IMR-90 (cell line): ENCODE results near the gene LRRC40. TPM values are rescaled to one million over a fixed set of nuclear protein-coding genes. Genes with fewer than 3 reads are reported as not detected.
"Not testable (repeated sequence)": the region's sequence is repeated elsewhere in the genome, so short reads cannot be mapped to it uniquely, and the experiment has no call there.

Experiments used
- ATAC-seq: fragments of 200-7000 bp; cut with Tn5 transposase; 2 replicates; pipeline ENCODE4 v1.9.1; 2020; ENCODE audit warnings: low read depth, mild to moderate bottlenecking, moderate library complexity
- BruUV-seq: library from RNA; stranded (reverse); fragments of 400-500 nt; replicated peaks from 2 replicates; lab custom pipeline; 2021; lab: Mats Ljungman, UMichigan
- CTCF ChIA-PET: fragments of 300-600 bp; formaldehyde crosslinking; extraction: SDS; loops from one replicate; lab custom pipeline; 2021; ENCODE audit warnings: antibody characterized with exemption; lab: Yijun Ruan, JAX
- POLR2A ChIA-PET: fragments of 300-600 bp; sonication (Branson Sonifier 250); formaldehyde crosslinking; loops from one replicate; lab custom pipeline; 2022; ENCODE audit warnings: antibody characterized with exemption; ENCODE audit not compliant: unreplicated experiment; lab: Charles Lee
- DNase-seq: peaks from one replicate; pipeline ENCODE4 v3.0.0; 2013
- H2AFZ ChIP-seq: replicated peaks from 2 replicates; pipeline ENCODE3; 2013; ENCODE audit warnings: low read length, mild to moderate bottlenecking; ENCODE audit not compliant: poor library complexity
- H2AK5ac ChIP-seq: 2 replicates; pipeline ENCODE4 v1.6.1; 2013; ENCODE audit warnings: low read depth, low read length, inconsistent platforms
- H2AK9ac ChIP-seq: replicated peaks from 2 replicates; pipeline ENCODE3; 2013; ENCODE audit warnings: mild to moderate bottlenecking, low read depth, low read length, moderate library complexity; ENCODE audit not compliant: poor library complexity
- H2BK120ac ChIP-seq: 2 replicates; pipeline ENCODE4 v1.6.1; 2013; ENCODE audit warnings: low read depth, low read length, inconsistent platforms
- H2BK15ac ChIP-seq: 3 replicates; pipeline ENCODE4 v1.6.1; 2013; ENCODE audit warnings: low read depth, low read length, inconsistent platforms
- H2BK20ac ChIP-seq: 2 replicates; pipeline ENCODE4 v1.6.1; 2013; ENCODE audit warnings: low read depth, mild to moderate bottlenecking, inconsistent platforms, low read length, moderate library complexity
- H2BK5ac ChIP-seq: 2 replicates; pipeline ENCODE4 v1.6.1; 2013; ENCODE audit warnings: mild to moderate bottlenecking, low read depth, low read length, inconsistent platforms; ENCODE audit not compliant: poor library complexity, severe bottlenecking
- H3K14ac ChIP-seq: replicated peaks from 2 replicates; pipeline ENCODE4 v1.6.1; 2013; ENCODE audit warnings: low read depth, low read length, inconsistent platforms
- H3K18ac ChIP-seq: 2 replicates; pipeline ENCODE4 v1.6.1; 2013; ENCODE audit warnings: low read depth, low read length, control low read depth
- H3K23ac ChIP-seq: 2 replicates; pipeline ENCODE4 v1.6.1; 2013; ENCODE audit warnings: low read depth, low read length, inconsistent platforms
- H3K27ac ChIP-seq: 2 replicates; pipeline ENCODE4 v1.5.1; 2013; ENCODE audit warnings: mild to moderate bottlenecking, control low read depth, low read length; ENCODE audit not compliant: insufficient read depth
- H3K27me3 ChIP-seq: 2 replicates; pipeline ENCODE4 v1.6.1; 2013; ENCODE audit warnings: low read length; ENCODE audit not compliant: control insufficient read depth, insufficient read depth
- H3K36me3 ChIP-seq: 2 replicates; pipeline ENCODE4 v1.6.1; 2013; ENCODE audit warnings: low read length, mixed read lengths; ENCODE audit not compliant: control insufficient read depth, insufficient read depth
- H3K4ac ChIP-seq: 2 replicates; pipeline ENCODE4 v1.6.1; 2013; ENCODE audit warnings: low read depth, low read length, inconsistent platforms
- H3K4me1 ChIP-seq: 2 replicates; pipeline ENCODE4 v1.6.1; 2013; ENCODE audit warnings: low read length, mixed read lengths; ENCODE audit not compliant: control insufficient read depth, insufficient read depth
- H3K4me2 ChIP-seq: 2 replicates; pipeline ENCODE4 v1.6.1; 2013; ENCODE audit warnings: low read depth, mild to moderate bottlenecking, control low read depth, low read length, moderate library complexity
- H3K4me3 ChIP-seq: 2 replicates; pipeline ENCODE4 v1.5.1; 2013; ENCODE audit warnings: low read depth, mild to moderate bottlenecking, control low read depth, low read length, moderate library complexity; ENCODE audit not compliant: insufficient read depth
- H3K56ac ChIP-seq: 2 replicates; pipeline ENCODE4 v1.6.1; 2013; ENCODE audit warnings: low read length, inconsistent platforms; ENCODE audit not compliant: insufficient read depth; ENCODE audit errors: extremely low read depth
- H3K79me1 ChIP-seq, 2 experiments: 2 replicates each; pipeline ENCODE4 v1.6.1; 2013; ENCODE audit warnings: low read length in 2 of 2, inconsistent platforms in 1 of 2, low read depth in 1 of 2
- H3K9ac ChIP-seq: 2 replicates; pipeline ENCODE4 v1.6.1; 2013; ENCODE audit warnings: low read depth, low read length, control low read depth
- H3K9me1 ChIP-seq: 2 replicates; pipeline ENCODE4 v1.6.1; 2013; ENCODE audit warnings: low read length, inconsistent platforms; ENCODE audit not compliant: insufficient read depth
- H3K9me3 ChIP-seq: 2 replicates; pipeline ENCODE4 v1.6.1; 2013; ENCODE audit warnings: low read length; ENCODE audit not compliant: control insufficient read depth, insufficient read depth
- H4K20me1 ChIP-seq: 2 replicates; pipeline ENCODE4 v1.6.1; 2013; ENCODE audit warnings: low read length, inconsistent platforms; ENCODE audit not compliant: insufficient read depth
- H4K5ac ChIP-seq: 2 replicates; pipeline ENCODE4 v1.6.1; 2013; ENCODE audit warnings: mild to moderate bottlenecking, low read depth, low read length, control low read depth
- H4K8ac ChIP-seq, 2 experiments: 2 replicates each; pipeline ENCODE4 v1.6.1; 2013; ENCODE audit warnings: low read depth in 2 of 2, low read length in 2 of 2, control low read depth in 1 of 2, inconsistent platforms in 1 of 2
- H4K91ac ChIP-seq: 2 replicates; pipeline ENCODE4 v1.6.1; 2013; ENCODE audit warnings: low read depth, low read length, inconsistent platforms; ENCODE audit not compliant: insufficient read depth
- RFX5 ChIP-seq: IDR thresholded peaks from 2 replicates; pipeline ENCODE4 v1.8.0; 2012; ENCODE audit warnings: low read depth, mild to moderate bottlenecking, low read length, moderate library complexity
- WGBS, 2 experiments: methylation state at CpG; one replicate each; pipeline versions ENCODE4 v1.1.5 to v1.1.7; 2013; ENCODE audit warnings: missing lambda C conversion rate in 2 of 2; ENCODE audit not compliant: insufficient read length in 1 of 2; ENCODE audit errors: extremely low coverage in 2 of 2; 5-methylcytosine and 5-hydroxymethylcytosine counted together
- dilution Hi-C: fragments of 300-500 bp; cut with HindIII; formaldehyde crosslinking; loops from one replicate; pipeline ENCODE4 v1.14.3; 2018; ENCODE audit warnings: low sequenced_read_pairs; ENCODE audit not compliant: unreplicated experiment
- in situ Hi-C: fragments of 300-500 bp; cut with MboI; formaldehyde crosslinking; loops from 3 replicates; pipeline ENCODE4 v1.14.3; 2019; ENCODE audit warnings: low sequenced_read_pairs, inconsistent platforms, mixed read lengths
- intact Hi-C: fragments of 100-400 bp; cut with micrococcal nuclease; formaldehyde crosslinking; loops from 2 replicates; pipeline ENCODE4 v1.10.0; 2022
- polyA plus RNA-seq, 3 experiments: library from polyadenylated mRNA; depleted of rRNA; stranded (reverse); fragments of >200 nt; gene quantifications; 2 replicates each; pipeline ENCODE4 v1.2.3, GENCODE V29; 2012; ENCODE audit warnings: low replicate concordance in 1 of 3
- total RNA-seq: library from RNA; depleted of rRNA; stranded (reverse); fragments of >200 nt; gene quantifications from 2 replicates; pipeline ENCODE4 v1.2.3, GENCODE V29; 2012
- TF ChIP-seq, protein P1 (sequence below): fragments of 150-350 bp; IDR thresholded peaks from 2 replicates; pipeline ENCODE4 v1.6.1; 2016; ENCODE audit warnings: low read depth, mild to moderate bottlenecking, low read length, moderate library complexity, borderline replicate concordance

LRRC40 gene
- total and polyA plus RNA-seq, 2 of the 4 experiments (the other 2 are of a cell fraction) = 11.1 to 17.4 TPM

DNA sequence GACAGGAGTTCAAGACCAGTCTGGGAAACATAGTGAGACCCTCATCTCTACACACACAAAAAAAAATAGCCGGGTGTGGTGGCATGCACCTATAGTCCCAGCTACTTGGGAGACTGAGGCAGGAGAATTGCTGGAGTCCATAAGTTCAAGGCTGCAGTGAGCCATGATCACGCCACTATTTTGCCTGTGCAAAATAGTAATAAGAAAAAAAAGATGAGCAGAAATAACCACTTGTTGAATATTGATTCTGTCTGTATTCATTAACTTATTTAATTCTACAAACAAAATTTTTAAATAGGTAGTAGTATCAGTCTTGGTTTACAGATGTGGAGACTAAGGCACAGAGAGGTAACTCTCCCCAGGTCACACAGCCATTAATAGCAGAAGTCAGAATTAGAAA, 16.9 kb downstream of the LRRC40 start:
- Histone ChIP-seq H2BK120ac (no peak overlapping the region), H2AK9ac (no peak overlapping the region), H4K20me1 (no peaks in the 10 kb centered on the region), H3K4me1 (no peaks in the 10 kb centered on the region), H3K9ac (no peak overlapping the region), H3K27ac (no peak overlapping the region), H4K5ac (no peak overlapping the region), H3K9me1 (peaks cover under 1% of the 10 kb centered on the region; the same call in 1 of the 2 replicates), H3K27me3 (no peaks in the 10 kb centered on the region), H3K56ac (no peak overlapping the region), H3K36me3 (peaks cover 3% of the 10 kb centered on the region; the same call in 1 of the 2 replicates), H3K4me2 (no peak overlapping the region), H3K4me3 (no peak overlapping the region), H2AFZ (no peak overlapping the region), H3K14ac (no peak overlapping the region), H3K79me1 (peaks cover 18 to 20% of the 10 kb centered on the region in 2 experiments), H4K91ac (no peak overlapping the region), H3K23ac (no peak overlapping the region), H4K8ac (no peak overlapping the region), H2AK5ac (no peak overlapping the region), H2BK15ac (no peak overlapping the region), H2BK5ac (no peak overlapping the region), H2BK20ac (no peak overlapping the region), H3K9me3 (no peaks in the 10 kb centered on the region), H3K4ac (no peak overlapping the region), H3K18ac (no peak overlapping the region)
- DNase-seq (no peak), ATAC-seq (no peak)
- in situ Hi-C loops (no loop called here), intact Hi-C loops (no loop called here), dilution Hi-C loops (no loop called here)
- no TSS peak for BruUV-seq
- ChIA-PET POLR2A (no interaction called here), CTCF (interaction anchor here (0.6 kb wide), 1 partner anchor 1846 kb away, joined by 7 read pairs; no protein-coding TSS in a partner anchor)
- no peak for TF ChIP-seq RFX5
- TF ChIP-seq, protein P1, sequence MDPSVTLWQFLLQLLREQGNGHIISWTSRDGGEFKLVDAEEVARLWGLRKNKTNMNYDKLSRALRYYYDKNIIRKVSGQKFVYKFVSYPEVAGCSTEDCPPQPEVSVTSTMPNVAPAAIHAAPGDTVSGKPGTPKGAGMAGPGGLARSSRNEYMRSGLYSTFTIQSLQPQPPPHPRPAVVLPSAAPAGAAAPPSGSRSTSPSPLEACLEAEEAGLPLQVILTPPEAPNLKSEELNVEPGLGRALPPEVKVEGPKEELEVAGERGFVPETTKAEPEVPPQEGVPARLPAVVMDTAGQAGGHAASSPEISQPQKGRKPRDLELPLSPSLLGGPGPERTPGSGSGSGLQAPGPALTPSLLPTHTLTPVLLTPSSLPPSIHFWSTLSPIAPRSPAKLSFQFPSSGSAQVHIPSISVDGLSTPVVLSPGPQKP = no peak
- no CpG with 5 or more reads among the region's 2 CpGs for WGBS, 2 experiments

DNA sequence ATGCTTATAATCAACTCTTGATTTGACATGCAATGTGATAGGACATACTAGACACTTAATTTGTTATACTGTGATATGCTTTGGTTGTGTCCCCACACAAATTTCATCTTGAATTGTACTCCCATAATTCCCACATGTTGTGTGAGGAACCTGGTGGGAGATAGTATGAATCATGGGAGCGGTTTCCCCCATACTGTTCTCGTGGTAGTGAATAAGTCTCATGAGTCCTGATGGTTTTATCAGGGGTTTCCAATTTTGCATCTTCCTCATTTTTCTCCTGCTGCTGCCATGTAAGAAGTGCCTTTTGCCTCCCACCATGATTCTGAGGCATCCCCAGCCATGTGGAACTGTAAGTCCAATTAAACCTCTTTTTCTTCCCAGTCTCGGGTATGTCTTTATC, 20.2 kb downstream of the LRRC40 start:
- H3K14ac ChIP-seq, in situ Hi-C loops, H3K18ac ChIP-seq, POLR2A ChIA-PET, H3K27me3 ChIP-seq, H3K4ac ChIP-seq, intact Hi-C loops, ATAC-seq, H2BK15ac ChIP-seq, DNase-seq, dilution Hi-C loops, BruUV-seq, H4K20me1 ChIP-seq, H2BK120ac ChIP-seq, H3K27ac ChIP-seq, H3K9me3 ChIP-seq, H4K91ac ChIP-seq, H3K36me3 ChIP-seq, H4K5ac ChIP-seq, H2BK20ac ChIP-seq, H3K9me1 ChIP-seq, H3K9ac ChIP-seq, H2AK9ac ChIP-seq, H2AFZ ChIP-seq, H3K4me1 ChIP-seq, CTCF ChIA-PET, H2AK5ac ChIP-seq, H2BK5ac ChIP-seq, H4K8ac ChIP-seq, H3K4me2 ChIP-seq, H3K4me3 ChIP-seq, H3K56ac ChIP-seq, H3K23ac ChIP-seq: not testable (repeated sequence)
- no CpG with 5 or more reads among the region's 3 CpGs for WGBS, 2 experiments
- peaks cover 10 to 11% of the 10 kb centered on the region in 2 experiments; a peak in 3 of 4 replicates for H3K79me1 ChIP-seq
